ENCODE data around the gene PARP1.
A peak's percentile ranks its signal among the peaks of the same experiment; 100 is the strongest.
"Not testable (repeated sequence)": the region's sequence is repeated elsewhere in the genome, so short reads cannot be mapped to it uniquely, and the experiment has no call there.

The PARP1 gene

GRCh38 chr1:226407497-226408284, at the start of gene PARP1:
Gene PARP1, minus strand, starts transcription at chr1:226408093. Its CDS starts 164 bp downstream, at chr1:226407929.
- DNase-seq (ENCODE audit: low read depth), result peak; percentile 69

DNA sequence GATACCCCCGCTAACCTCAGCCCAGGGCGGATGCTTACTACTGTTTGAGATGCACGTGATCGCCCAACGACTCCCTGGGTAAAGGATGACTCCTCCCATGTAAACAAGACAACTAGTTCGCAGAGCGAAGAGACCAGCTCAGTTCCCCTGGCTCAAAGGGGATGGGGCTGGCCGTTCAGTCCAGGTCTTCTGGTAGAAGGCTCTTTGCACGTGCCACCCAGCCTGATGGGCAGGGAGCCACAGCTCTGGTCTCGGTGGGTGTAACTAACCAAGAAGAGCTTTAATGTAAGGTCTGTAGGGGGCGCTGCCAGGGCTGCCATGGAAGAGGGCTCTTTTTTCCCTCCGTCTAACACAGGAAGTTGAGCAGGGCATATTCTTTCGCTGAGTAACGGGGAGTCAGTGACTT, 49.4 kb upstream of the PARP1 start:
- peak; percentile 17 for DNase-seq (ENCODE audit: low read depth)

- DNase-seq (ENCODE audit: low read depth), result no peak
These were observed 48.0 kb upstream of the PARP1 start for GRCh38 chr1:226455843-226456242.

GRCh38 chr1:226454349-226454748, 46.5 kb upstream of the PARP1 start:
- no peak for DNase-seq (ENCODE audit: low read depth)

- no peak for DNase-seq (ENCODE audit: low read depth)
These were observed 45.3 kb upstream of the PARP1 start for GRCh38 chr1:226453015-226453704.

- no peak for DNase-seq (ENCODE audit: low read depth)
These were observed 42.8 kb upstream of the PARP1 start for GRCh38 chr1:226450688-226451087.

DNA sequence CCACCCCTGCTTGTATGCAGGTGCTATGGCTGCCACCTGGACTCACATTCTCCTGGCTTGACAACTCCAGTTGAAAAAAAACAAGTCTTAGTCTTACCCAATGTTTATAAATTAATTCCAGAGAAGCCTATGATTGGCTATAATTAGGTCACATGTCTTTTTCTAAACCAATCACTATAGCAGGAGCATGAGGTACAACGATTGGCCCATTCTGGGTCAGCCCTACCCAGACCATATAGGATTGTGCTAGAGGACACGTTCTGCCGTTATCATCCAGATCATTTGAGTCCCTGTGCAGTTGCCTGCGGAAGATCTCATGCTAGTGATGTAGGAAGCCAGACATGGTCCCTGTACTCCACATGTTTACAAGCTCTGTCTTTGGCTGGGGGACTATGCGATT, 41.9 kb upstream of the PARP1 start:
- no peak for DNase-seq (ENCODE audit: low read depth)

DNA sequence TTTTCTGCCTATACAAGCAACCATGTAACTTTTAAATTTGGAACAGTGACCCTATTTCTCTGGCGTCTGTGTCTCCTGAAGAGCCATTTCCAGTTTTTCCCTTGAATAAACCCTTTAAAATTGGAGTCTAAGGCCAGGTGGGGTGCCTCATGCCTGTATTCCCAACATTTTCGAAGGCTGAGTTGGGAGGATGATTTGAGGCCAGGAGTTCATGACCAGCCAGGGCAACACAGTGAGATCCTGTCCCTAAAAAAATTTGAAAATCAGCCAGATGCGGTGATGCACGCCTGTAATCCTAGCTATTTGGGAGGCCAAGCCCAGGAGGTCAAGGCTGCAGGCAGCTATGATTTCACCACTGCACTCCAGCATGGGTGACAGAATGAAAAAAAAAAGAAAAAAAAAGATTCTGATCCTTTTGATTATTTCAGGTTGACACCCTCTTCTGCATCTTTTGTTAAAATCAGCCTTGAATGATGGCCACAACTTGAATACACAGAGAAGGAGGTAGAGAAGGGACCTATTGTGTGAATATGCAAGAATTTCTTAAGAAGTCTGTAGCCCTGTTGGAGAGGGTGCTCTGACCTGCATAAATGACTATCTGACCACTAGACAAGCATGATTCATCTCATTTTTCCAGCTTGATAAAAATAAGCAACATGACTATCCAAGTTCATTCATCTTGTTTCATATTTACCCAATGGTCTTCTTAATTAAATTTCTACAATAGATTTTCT, 40.2 kb upstream of the PARP1 start:
- no peak for DNase-seq (ENCODE audit: low read depth)

- no peak for DNase-seq (ENCODE audit: low read depth)
These were observed 38.2 kb upstream of the PARP1 start for GRCh38 chr1:226446094-226446493.

- peak; percentile 11 for DNase-seq (ENCODE audit: low read depth)
These were observed 37.0 kb upstream of the PARP1 start for GRCh38 chr1:226444901-226445300.

DNA sequence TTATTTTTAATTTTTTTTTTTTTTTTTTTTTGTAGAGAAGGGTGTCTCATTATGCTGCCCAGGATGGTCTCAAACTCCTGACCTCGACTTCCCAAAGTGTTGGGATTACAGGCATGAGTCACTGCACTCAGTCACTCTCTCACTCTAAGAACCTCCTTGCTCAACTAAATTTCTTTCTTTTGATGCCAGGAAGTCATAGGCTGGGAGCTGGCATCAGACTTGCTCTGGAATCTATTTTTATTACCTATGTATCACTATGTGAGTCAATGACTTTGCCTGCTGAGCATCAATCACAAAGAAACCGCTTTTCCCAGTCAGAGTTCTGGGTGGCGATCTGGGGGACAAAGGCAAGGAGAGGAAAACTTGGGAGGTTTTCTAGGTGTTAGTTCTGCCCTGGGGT, 35.5 kb upstream of the PARP1 start:
- no peak for DNase-seq (ENCODE audit: low read depth)

DNA sequence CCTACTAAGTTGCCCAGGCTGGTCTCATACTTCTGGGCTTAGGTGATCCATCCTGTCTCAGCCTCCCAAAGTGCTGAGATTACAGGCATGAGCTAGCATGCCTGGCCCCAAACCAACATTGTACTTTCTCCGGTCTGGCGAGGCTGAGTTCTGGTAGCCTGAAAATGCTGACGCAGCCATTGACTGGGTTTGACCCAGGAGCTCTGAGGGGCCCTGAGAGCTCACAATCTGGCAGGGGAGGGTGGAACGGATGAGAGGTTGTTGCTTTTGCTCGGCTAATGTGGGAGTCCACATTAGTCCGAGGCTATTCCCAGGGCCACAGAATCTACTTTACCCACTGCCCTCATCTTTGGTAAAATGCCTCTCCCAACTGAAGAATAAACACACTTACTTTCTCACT, 35.1 kb upstream of the PARP1 start:
- no peak for DNase-seq (ENCODE audit: low read depth)

- no peak for DNase-seq (ENCODE audit: low read depth)
These were observed 33.7 kb upstream of the PARP1 start for GRCh38 chr1:226441629-226442028.

DNA sequence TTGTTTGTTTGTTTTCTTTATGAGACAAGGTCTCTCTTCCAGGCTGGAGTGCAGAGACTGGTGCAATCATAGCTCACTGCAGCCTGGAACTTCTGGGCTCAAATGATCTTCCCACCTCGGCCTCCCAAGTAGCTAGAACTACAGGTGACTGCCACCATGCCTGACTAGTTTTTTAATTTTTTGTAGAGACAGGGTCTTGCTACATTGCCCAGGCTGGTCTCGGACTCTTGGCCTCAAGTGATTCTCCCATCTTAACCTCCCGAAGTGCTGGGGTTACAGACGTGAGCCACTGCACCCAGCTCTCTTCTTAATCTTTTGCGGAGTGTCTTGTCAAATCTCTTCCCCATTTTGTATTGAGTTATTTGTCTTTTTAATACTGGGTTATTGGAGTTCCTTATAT, 32.6 kb upstream of the PARP1 start:
- DNase-seq (ENCODE audit: low read depth), result no peak

DNA sequence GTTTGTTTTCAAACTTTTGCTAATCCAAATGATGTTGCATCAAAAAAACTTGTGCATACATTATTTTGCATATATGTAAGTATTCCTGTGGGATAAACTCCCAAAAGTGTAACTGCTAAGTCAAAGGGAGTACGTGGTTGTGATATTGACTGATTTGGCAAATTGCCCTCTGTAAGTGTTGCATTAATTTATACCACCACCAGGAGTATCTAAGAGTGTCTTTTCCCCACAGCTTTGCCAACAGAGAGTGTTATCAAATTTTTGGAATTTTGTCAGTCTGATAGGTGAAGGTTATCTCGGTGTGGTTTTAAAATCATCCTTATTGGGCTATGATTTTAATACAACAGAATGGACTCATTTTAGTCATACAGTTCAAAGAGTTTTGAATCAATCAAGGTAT, 30.1 kb upstream of the PARP1 start:
- DNase-seq (ENCODE audit: low read depth), result no peak

DNA sequence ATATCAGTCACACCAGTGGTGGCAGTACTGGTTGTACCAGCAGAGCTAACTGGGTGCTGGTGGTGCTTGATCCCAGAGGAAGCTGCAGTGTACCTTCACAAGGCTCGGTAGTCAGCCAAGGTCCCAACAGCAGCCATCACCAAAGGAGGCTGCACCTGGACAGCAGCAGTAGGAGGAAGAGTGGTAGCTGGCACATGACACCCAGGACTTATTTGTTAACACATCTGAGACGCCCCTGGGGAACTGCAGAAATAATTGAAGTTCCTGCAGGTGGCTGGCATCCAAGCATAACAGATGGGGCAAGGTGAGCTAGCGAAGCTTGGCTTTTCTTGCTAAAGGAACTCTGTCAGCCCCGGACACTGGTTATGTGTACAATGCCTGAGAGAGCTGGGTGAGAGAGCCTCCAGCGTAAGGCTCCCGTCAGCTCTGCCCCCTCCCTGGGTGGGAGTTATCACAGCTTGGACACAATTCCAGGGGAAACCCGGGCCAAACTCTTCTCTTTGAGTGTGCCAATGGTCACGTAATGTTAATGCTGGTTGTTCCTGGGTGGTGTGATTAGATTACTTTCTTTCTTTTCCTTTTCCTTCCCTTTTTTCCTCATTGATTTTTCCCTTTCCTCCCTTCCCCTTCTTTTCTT, 29.1 kb upstream of the PARP1 start:
- no peak for DNase-seq (ENCODE audit: low read depth)

DNA sequence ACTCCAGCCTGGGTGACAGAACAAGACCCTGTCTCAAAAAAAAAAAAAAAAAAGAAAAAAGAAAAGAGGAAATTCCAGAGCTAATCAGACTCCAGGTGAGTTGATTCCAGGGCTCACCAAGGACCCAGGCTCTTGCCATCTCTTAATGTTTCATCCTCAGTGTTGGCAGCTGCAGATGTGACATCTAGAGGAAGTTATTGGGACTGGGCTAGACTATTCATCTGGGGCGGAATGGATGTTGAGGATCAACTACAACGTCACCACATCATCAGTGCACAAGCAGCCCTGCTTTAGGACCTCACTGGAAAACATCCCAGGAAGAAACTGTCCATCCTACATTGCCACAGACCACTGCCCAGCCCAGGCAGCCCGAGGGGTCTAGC, 28.6 kb upstream of the PARP1 start:
- no peak for DNase-seq (ENCODE audit: low read depth)

DNA sequence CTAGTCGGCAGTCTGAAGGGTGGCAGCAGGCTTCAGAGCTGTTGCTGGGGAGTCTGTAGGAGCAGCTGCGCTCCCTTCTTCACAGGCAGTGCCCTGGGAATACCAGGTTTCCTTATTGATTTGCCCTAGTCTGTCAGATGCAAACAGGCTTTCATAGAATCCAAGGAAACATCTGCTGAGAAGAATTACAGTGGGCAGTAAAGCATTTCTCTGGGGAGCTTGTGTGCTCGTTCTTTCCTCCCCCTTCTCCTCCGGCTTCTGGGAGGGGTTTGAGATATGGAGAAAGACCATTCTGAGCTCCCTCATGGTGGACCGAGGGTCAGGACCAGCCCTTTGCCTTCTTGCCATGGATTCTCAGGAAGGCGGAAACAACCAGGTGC, 25.4 kb upstream of the PARP1 start:
- DNase-seq (ENCODE audit: low read depth), result no peak

DNA sequence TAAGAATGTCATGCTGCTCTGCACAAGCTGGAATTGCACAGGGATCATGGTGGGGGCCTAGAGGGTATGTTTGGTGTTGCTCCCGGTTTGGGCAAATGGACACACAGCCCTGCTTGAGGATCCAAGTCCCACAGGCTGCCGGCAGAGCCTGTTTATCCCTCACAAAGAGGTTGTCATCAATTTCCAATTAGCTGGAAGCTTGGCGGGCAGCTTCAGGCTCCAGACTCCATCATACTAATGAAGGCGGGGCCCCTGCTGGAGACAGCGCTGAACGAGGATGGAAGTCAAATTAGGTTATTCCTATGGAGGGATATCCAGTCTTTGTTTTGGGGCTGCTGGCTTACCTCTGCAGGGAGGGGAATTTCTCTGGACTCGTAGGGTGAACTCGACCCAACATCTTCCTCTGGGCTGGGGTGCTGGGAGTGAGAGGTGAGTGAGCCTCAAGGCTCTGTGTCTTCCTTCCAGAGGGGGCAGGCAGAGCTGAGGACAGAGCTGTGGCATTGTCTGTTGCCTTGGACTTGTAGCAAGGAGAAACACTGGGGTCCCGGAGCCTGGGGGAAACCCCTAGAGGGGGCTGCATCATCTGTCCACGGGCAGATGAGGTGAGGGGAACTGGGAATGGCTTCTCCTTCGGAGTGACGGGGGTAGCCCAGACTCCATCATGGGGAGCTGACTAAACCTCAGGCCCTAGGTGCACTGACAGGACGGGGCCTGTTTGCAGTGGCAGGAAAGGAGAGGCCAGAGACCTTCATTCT, 24.9 kb upstream of the PARP1 start:
- DNase-seq (ENCODE audit: low read depth), result no peak

- DNase-seq (ENCODE audit: low read depth), result not testable (repeated sequence)
These were observed 24.0 kb upstream of the PARP1 start for GRCh38 chr1:226431898-226432297.

DNA sequence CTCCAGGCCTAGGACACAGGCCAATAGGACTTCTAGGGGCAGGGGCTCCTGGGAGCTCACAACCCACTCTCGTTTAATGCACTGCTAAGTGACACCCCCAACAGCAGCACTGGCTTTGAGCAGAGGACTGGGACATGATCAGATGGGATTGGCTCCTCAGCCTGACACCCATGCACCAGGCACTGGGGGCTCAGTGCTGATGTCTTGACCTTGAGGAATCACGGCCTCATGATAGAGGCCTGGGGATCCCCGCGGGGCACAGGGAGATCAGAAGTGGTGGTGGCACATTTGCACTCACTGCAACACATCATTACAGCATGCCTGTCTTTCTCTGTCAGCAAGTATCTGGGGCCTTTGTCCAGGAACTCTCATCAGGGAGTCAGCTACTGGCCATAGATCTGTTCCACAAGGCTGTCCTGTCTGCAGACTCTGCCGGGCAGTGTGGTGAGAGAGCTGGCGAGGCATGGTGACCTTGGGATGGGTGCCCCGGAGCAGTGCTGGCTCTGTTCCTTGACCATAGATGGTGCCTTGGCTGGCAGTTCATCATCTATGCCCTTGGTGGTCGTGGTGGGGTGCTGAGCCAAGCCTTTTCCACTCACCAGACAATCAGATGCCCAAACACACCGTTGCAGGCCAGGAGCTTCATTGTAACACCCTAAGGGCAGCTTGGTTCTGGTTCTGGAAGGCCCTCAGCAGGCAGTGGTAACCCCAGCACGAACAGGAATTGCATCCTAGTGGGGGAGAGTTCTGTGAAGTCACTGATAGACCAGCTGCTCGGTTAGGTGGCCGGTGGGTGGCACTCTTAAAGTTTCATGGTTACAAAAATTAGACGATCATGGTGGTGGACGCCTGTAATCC, 22.2 kb upstream of the PARP1 start:
- no peak for DNase-seq (ENCODE audit: low read depth)

All from stimulated activated CD8-positive, alpha-beta memory T cell treated with anti-CD3 and anti-CD28 coated beads, Interleukin-7, amount 100 ng/mL, for 24 hours (primary cell).